GM12892 (cell line): Measurements from ENCODE around the gene EVA1C.

Experiments
- POLR2A ChIP-seq: IDR thresholded peaks from 2 replicates; pipeline ENCODE4 v1.6.1; 2011; ENCODE audit warnings: low read depth, low read length, control low read depth
- POLR2AphosphoS5 ChIP-seq: IDR thresholded peaks from 2 replicates; pipeline ENCODE4 v1.6.1; 2011; ENCODE audit warnings: low read depth, low read length, control low read depth

DNA sequence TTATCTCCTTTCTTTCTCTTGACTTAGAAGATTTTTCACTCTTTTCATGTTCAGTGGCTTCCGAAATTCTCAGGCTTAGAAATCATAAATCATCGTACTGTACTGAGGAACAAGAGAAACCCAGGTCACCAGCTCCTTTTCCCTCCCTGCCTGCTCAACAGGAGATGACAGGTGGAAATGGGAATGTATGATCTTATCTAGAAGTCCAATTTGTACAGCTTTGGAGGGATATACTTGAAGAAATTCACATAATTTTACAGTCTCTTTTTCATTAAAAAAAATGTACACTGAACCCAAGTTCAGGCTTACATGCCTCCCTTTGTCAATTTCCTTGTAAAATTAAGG is 11.7 kb downstream of the EVA1C start:
- no peak for TF ChIP-seq POLR2A
- TF ChIP-seq POLR2AphosphoS5 = no peak
